HCT116 (cell line): ENCODE measurements around the gene APBA1.

Experiments used
- CBX3 ChIP-seq: IDR thresholded peaks from 2 replicates; pipeline ENCODE4 v1.6.1; 2012; ENCODE audit warnings: low read depth
- EGR1 ChIP-seq: IDR thresholded peaks from 2 replicates; pipeline ENCODE4 v1.6.1; 2012; ENCODE audit warnings: low read depth
- EZH2 ChIP-seq: fragments of 200-600 bp; sonication (generic); IDR thresholded peaks from 2 replicates; pipeline ENCODE4 v1.6.1; 2017; ENCODE audit warnings: antibody characterized with exemption, mixed run types
- POLR2A ChIP-seq: IDR thresholded peaks from 2 replicates; pipeline ENCODE4 v1.7.0; 2011; ENCODE audit warnings: borderline replicate concordance; ENCODE audit not compliant: insufficient read depth, insufficient read length; ENCODE audit errors: extremely low read depth
- SIN3A ChIP-seq: IDR thresholded peaks from 2 replicates; pipeline ENCODE4 v1.6.1; 2012; ENCODE audit warnings: low read depth
- TF ChIP-seq, protein P1 (sequence below), 3 experiments: fragments of 200-600 bp in 1 of 3; sonication (generic) in 1 of 3; IDR thresholded peaks in 2 of 3; conservative IDR thresholded peaks in 1 of 3; 2 replicates each; pipeline ENCODE4 v1.5.1; 2012 to 2017; ENCODE audit warnings: low read depth in 2 of 3, low read length in 2 of 3, antibody characterized with exemption in 1 of 3, borderline replicate concordance in 1 of 3, control low read depth in 1 of 3, mild to moderate bottlenecking in 1 of 3, mixed read lengths in 1 of 3, mixed run types in 1 of 3, moderate library complexity in 1 of 3; ENCODE audit not compliant: insufficient read depth in 1 of 3

DNA sequence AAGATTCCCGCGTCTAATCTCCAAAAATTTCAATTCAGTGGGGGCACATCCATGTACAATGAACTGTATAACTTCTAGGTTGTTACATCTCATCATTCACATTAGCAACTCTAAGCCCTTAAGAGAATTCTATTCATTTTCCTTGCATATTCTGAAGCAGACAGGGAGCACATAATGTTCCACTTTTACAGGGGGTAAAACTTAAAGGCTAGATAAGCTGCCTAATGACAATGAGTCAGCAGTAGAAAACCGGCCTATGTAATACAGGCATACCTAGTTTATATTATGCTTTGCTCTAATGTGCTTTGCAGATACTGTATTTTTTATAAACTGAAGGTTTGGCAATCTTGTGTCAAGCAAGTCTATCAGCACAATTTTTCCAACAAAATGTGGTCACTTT, 47.2 kb upstream of the APBA1 start:
- TF ChIP-seq EGR1 (no peak), EZH2 (no peak), SIN3A (no peak), POLR2A (no peak), CBX3 (no peak)
- TF ChIP-seq, protein P1, sequence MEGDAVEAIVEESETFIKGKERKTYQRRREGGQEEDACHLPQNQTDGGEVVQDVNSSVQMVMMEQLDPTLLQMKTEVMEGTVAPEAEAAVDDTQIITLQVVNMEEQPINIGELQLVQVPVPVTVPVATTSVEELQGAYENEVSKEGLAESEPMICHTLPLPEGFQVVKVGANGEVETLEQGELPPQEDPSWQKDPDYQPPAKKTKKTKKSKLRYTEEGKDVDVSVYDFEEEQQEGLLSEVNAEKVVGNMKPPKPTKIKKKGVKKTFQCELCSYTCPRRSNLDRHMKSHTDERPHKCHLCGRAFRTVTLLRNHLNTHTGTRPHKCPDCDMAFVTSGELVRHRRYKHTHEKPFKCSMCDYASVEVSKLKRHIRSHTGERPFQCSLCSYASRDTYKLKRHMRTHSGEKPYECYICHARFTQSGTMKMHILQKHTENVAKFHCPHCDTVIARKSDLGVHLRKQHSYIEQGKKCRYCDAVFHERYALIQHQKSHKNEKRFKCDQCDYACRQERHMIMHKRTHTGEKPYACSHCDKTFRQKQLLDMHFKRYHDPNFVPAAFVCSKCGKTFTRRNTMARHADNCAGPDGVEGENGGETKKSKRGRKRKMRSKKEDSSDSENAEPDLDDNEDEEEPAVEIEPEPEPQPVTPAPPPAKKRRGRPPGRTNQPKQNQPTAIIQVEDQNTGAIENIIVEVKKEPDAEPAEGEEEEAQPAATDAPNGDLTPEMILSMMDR (IDR thresholded peaks at IDR 0.05 in 2 of 3, conservative IDR thresholded peaks at IDR 0.05 in 1 of 3; ENCODE audit: borderline replicate concordance in 1 of 3, insufficient read depth in 1 of 3, low read depth in 2 of 3, low read length in 2 of 3) = no peak
